Measurements from ENCODE around the gene APC2.
"Not testable (repeated sequence)": the region's sequence is repeated elsewhere in the genome, so short reads cannot be mapped to it uniquely, and the experiment has no call there.

The APC2 gene

GRCh38 chr19:1431759-1432506 is 18.0 kb upstream of the APC2 start:
- no peak for DNase-seq

- DNase-seq, result no peak
Measured at GRCh38 chr19:1432507-1432887, 17.4 kb upstream of the APC2 start.

- no peak for DNase-seq
Measured at GRCh38 chr19:1433119-1434039, 16.5 kb upstream of the APC2 start.

DNA sequence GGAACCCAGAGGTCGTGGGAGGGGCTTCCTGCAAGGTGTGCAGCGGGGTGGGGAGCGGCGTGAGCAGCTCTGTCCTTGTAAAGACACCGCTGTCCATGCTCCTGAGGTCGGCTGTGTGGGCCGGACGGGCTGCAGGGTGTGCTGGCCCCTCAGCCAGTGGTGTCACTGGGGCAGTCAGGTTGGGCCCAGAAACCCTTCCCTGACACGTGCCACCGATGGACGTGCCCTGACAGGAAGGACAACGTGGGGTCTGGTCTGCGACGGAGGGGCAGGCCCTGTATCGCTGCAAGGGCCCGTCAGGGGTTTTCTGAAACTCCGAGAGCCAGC is 15.9 kb upstream of the APC2 start:
- DNase-seq, result no peak

GRCh38 chr19:1434577-1435060 is 15.3 kb upstream of the APC2 start:
- DNase-seq, result no peak

- no peak for DNase-seq
Measured at GRCh38 chr19:1435378-1435989, 14.4 kb upstream of the APC2 start.

GRCh38 chr19:1437609-1438008 is 12.3 kb upstream of the APC2 start:
- no peak for DNase-seq

DNA sequence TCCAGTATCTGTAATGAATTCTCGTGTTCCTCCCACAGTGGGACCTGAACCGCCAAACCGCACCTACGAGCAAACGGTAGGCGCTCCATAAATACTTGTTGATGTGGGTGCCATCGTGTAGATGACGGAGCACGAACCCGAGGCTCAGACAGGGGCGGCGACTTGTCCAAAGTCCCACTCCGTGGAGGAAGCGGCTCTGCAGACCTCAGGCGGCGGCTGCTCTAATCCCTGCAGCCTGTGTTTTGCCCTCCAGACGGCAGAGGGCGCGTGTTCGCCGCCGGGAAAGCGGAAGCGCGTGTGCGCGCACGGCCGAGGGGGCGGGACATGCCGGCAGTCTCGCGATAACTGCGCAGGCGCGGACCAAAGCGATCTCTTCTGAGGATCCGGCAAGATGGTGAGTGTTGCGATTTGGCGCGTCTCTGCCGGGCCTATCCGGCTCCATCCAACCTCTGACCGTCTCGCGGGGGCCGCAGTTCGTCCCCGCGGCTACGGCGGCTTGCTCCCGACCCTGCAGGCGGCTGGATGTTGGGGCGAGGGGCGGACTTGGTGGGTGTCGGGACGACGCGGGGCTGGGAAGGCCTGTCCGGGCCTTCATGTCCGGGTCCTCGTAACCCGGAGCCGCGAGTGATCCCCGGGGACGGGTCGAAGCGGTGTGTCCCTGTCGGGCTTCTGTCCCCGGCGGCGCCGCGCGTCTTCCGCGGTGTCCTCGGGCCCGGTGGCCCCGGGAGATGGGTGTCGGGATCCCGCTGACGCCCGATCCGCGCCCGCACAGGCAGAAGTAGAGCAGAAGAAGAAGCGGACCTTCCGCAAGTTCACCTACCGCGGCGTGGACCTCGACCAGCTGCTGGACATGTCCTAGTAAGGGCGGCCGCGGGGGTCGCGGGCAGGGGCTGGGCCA is 11.6 kb upstream of the APC2 start, which contains the start of gene RPS15:
RPS15 (plus strand) TSS at position 362 of the 898 bp plus-strand sequence; CDS start at position 392, 30 bp downstream.
- peak; percentile 92 for DNase-seq

DNA sequence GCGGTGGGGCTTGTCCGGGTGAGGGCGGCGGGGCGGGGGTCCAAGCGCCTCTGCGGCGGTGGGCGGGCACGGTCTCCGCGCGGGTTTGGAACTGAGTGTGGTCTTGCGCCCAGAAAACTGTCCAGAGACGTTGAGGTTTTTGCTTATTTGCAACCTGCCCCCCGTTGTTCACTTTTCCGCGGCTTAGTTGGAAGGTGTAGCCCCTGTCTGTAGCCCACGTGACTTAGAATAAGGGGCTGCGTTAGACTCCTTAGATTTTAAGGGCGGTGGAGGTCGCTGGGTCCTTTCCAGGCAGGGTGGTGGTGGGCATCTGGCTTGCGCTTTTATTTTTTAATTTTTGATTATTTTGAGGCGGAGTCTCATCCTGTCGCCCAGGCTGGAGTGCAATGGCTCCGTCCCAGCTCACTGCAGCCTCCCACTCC is 11.0 kb upstream of the APC2 start:
- no peak for DNase-seq

- not testable (repeated sequence) for DNase-seq
Measured at GRCh38 chr19:1439525-1440417, 10.2 kb upstream of the APC2 start.

DNA sequence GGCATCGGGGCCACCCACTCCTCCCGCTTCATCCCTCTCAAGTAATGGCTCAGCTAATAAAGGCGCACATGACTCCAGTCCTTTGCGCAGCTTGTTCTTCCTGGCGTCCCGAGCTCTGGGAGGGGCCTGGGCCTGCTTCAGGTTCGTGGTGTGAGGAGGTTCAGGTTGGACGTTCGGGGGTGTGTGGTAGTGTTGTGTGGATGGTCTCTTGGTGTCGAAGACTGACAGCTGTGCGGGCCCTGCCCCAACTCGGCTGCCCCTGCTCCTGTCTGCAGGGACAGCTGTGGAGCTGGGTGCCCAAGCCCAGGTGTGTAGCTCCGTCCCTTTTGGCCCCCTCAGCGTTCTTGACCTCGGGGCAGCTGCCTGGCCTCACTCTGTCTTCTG is 9.5 kb upstream of the APC2 start:
- DNase-seq, result no peak

DNA sequence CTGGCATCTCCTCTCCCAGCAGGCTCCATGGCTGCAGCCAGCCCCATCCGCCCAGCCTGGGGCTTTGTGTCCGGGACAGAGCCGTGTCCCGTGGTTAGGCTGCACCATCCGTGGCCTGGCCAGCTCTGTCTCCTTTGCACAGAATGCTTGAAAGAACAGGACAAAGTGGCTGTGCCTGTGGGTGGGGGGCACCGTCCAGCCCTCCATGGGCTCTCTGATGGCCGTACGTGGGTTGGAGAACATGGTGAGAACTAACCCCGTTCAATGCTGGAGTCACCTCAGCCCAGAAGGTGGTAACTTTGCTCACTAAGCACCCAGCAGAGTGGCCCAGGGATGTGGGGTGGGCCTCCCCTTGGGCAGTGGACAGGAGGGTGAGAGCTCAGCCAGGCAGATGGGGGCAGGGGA is 8.9 kb upstream of the APC2 start:
- DNase-seq, result no peak

- DNase-seq, result no peak
Measured at GRCh38 chr19:1441677-1442438, 8.1 kb upstream of the APC2 start.

DNA sequence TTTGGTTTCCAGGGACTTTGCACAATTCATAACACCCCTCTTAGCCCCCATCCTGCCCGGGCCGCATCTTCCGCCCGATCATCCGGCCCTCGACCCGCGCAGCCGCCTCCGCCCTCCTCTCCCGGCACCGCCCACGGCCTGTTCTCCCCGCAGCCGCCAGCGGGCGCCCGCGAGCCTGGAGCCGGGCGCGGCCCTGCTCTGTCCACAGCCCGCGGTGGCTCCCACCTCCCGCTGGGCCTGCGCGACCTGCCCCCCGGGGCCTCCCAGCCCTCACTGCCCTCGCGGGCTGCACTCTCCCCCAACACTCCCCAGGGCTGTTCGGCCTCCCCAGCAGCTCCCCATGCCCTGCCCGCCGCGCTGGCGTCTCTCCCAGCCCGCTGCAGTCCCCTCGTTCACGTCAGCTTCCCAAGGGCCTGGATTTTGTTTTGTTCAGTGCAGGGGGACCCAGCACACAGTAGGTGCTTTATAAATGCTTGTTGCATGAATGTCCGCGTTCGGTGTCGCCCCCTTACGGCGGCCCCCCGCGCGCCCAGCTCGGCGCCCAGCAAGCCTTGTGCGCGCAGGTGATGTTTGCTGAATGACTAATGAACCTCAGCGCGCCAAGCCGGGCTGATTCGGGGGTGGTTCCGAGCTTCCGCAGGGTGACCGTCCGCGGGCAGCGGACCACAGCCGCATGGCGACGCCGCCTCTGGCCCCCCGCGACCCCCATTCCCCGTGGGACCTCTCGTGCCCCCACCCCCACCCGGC is 4.6 kb upstream of the APC2 start:
- DNase-seq, result peak; percentile 70

DNA sequence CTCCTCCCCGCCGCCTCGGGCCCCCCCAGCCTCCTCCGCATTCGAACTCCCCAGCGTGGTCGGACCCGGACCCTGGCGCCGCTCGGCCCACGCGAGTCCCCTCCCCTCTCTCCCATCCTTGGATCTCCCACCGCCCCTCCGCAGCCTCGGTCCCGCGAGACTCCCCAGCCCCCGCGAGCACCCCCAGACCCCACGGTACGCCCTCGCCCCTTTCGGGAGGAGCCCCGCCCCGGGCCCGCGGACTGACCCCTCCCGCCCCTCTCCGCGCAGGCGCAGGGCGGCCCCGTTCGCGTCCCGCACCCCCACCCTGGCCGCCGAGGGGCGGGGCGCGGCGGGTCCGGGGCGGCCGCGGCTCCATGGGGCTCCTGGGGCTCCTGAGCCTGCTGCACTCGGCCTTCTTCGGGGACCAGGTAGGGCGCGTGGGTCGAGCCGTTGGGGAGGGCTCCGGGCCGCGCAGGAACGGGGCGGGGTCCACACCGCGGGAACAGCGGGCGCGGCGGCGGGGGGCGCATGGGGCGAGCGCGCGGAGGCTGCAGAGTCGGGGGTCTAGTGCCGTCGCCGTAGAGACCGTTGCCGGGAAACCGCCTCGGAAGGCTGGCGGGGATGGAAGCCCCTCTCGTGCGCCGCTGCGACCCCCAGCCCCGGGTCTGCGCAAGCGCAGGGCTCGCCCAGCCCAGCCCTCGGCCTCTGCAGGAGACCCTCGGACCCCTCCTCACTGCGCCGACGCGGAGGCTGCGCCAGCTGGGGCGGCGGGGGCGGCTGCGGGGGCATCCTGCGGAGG is 3.8 kb upstream of the APC2 start:
- DNase-seq, result peak; percentile 74

GRCh38 chr19:1446713-1447481 is 3.0 kb upstream of the APC2 start:
- DNase-seq, result peak; percentile 26

- no peak for DNase-seq
Measured at GRCh38 chr19:1447504-1447903, 2.4 kb upstream of the APC2 start.

- DNase-seq, result no peak
Measured at GRCh38 chr19:1447944-1448343, 2.0 kb upstream of the APC2 start.
